NCI-H82 (cell line): ENCODE measurements around the gene NUDT21.
A peak's percentile ranks its signal among the peaks of the same experiment; 100 is the strongest.
"Not testable (repeated sequence)": the region's sequence is repeated elsewhere in the genome, so short reads cannot be mapped to it uniquely, and the experiment has no call there.

Experiments used
- DNase-seq: peaks from one replicate; lab custom pipeline; 2025; lab: John Stamatoyannopoulos, UW

NUDT21 gene

DNA sequence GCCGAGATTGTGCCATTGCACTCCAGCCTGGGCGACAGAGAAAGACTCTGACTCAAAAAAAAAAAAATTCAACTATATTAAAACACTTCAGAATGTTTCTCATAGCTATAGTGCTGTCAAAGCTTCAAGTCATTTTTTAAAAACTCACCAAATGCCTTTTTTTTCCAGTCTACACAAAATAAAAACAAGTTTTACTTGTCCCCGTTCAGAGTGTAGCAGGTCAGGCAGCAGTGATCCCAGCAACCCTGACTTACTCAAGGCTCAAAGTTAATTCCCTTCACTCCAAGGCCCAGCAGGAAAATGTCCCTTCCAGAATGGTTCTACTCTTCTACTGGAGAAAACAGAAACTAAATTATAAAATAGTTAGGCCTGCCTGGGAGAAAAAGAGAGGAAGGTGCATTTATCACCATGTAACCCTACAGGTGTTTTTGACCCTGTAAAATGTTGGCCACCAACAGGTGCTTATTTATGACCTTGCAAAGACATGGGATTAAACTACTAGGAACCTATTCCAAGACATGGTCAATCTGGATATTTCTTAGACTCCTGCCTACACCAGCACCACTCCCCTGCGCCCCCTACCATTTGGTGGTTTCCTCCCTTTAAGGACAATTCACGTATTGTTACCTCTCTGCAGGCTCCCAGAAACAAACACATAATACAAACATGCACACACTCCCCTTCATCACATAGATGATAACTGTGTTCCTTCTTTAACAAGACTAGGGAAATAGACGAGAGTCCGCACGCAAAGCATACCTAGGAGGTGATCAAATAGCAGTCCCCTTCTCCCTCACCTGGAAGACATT is 31.2 kb downstream of the NUDT21 start:
- DNase-seq: no peak

DNA sequence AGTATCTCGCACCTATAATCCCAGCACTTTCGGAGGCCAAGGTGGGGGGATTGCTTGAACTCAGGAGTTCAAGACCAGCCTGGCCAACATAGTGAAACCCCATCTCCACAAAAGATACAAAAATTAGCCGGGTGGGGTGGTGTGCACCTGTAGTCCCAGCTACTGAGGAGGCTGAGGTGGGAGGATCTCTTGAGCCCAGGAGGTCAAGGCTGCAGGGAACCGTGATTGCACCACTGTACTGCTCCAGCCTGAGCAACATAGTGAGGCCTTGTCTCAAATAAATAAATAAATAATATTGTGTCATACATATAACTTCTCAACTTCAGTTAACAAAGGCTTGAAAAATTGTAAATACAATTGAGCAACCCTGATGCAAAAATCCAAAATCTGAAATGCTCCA is 34.0 kb downstream of the NUDT21 start:
- DNase-seq: no peak

DNA sequence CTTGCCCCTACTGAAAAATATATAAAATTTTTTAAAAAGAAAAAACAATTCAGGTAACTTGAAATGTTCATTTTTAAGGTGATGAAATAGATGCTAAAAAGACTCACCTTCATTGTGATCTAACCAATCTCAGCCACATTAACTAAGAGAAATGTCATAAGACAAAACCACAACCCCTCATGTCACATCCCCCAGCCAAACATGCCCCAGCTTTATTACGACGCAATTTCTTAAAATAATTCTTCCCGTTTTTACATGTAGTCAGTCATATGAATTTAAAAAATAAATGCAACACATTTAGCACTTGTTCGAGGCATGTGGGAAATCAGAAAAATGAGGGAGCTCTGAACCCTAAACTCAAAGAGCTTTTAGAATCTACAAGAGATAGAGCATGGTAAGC is 35.3 kb downstream of the NUDT21 start:
- DNase-seq: no peak

DNA sequence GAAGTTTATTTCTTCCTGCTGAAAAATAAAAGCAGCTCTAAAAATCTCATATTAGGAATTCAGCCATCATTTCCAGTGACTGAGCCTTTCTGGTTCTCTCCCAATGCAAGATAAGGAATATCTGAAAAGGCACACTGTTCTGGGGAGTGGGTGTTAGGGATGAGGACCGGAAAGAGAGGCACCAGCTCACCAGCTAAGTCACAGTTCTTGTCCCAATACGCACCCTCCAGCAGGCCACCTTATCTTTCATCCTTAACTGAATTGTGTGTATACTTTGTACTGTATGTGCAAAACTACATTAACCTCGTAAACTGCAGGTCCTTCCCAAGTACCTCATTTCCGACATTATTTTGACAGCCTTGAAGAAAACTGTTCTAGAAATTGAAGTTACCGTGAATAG is 36.8 kb downstream of the NUDT21 start:
- DNase-seq: no peak

DNA sequence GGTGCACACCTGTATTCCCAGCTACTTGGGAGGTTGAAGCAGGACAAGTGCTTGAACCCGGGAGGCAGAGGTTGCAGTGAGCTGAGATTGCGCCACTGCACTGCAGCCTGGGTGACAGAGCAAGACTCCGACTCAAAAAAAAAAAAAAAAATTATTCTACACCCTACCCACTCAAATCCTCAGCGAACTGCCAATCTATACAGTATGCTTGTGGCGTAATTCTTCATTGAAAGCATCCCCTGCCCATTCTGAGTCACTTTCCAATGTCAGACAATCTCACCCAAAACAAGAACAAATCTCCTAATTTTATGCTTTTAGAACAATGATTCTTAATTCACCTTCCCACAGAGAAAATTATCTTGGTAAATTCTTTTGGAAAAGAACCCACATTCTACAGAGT is 37.8 kb downstream of the NUDT21 start:
- DNase-seq: no peak

DNA sequence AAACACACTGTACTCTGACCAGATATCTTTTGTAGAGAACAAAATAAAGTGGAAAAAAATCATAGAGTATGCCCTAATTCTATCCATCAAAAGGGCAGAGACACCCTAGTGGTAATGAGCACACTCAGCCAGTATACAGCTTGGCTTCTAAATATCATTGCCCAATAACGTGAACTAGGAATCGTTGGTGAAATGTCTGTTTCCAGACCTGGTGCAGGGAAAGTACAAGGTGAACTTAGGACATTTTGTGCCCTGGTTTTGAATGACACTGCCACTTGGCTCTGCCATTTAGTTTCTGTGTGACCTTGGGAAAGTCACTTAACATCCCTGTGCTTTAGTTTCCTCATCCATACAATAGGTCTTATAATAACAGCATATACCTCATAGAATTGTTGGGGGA is 39.5 kb downstream of the NUDT21 start:
- no peak for DNase-seq

DNA sequence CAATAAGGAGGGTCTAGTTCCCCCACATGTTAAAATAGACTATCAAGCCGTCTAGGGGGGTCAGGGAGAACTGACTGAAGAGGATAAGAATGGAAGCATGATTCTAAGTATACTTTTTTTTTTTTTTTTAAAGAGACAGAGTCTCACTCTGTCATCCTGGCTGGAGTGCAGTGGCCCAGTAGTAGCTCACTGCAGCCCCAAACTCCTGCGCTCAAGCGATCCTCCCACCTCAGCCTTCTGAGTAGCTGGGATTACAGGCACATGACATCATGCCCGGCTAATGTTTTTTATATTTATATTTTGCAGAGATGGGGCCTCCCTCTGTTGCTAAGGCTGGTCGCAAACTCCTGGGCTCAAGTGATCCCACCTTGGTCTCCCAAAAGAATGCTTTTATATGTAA is 40.0 kb downstream of the NUDT21 start:
- DNase-seq: no peak

DNA sequence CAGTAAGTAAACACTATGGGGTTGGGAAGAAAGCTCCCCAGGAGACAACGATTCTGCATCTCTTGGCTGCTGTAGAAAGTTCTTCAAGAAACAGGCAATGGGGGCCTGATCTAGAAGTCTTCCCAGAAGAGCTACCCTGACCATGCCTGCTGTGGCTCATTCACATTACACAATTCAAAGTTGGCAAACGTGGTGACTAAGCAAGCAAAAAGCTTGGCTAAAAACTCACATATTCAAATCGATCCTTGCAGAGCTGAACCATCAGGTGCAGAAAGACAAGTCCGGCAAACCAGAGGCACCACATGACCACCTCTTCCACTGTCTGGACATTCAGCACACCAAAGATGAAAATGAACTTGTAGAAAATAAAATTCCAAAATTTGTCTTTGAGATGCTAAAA is 41.9 kb downstream of the NUDT21 start:
- no peak for DNase-seq

DNA sequence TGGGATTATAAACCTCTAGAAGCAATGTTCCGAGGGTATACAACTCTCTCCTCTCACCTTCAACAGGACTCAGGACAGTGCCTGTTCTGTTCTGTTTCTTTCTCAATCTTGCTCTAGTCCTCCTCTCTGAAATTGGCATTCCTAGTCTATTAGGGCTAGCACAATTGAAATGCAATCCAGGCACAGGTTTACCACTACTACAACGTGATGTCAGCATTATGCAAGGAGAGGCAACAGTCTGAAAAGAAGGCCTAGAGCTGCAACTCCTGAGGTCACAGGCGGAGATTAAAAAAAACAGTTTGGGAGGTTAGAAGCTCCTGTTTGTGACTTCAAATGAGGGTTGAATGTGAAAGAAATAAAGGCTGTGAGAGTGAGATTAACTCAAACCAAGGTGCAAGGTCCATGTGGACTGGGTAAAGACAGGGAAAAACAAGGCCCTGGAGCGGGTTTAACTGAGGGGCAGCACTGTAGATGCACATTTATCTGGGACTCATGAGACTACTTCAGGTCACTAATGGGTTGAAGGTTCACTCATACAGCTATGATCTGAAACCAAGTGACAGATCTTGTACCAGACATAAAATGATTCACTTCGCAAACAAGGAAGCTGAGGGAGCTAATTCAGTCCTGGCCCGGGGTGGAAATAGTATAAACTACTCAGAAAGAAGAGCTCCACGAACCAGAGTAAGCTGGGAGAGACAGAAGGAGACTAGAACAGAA is 42.6 kb downstream of the NUDT21 start:
- DNase-seq: no peak

DNA sequence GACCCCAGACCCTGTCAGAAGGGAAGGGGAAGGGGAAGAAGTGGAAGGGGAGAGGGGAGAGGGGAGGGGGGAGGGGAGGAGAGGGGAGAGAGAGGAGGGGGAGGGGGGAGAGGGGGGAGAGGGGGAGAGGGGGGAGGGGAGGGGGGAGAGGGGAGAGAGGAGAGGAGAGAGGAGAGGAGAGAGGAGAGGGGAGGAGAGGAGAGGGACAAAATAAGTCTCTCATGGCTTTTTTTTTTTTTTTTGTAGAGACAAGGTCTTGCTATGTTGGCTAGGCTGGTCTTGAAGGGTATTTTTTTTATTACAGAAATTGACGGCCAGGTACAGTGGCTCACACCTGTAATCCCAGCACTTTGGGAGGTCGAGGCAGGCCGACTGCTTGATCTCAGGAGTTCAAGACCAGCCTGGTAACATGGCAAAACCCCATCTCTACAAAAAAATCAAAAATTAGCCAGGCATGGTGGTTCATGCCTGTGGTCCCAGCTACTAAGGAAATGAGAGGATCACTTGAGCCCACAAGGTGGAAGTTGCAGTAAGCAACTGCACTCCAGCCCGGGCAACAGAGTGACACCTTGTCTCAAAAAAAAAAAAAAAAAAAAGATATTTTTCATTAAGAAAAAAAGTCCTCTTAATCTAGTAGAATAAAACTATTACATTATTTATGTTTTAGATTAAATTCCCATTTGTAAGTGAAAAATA is 45.0 kb downstream of the NUDT21 start:
- no peak for DNase-seq

DNA sequence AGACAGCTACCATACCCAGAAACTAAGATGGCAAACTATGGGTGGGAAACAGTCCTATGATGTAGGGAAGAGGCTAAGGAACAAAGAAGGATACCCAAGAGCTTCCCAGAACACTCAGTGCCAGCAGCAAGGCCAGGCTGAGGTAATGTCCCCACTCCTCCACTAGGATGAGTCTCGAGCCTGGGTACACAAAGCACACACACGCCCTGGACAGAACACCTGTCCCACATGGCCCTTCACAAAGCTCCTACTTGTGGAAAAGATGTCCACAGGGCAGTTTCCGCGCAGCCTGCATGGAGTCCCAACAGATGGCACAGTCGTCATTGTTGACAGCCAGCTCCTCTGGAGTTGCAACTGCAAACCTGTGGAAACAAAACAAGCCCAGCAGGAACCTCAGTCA is 49.6 kb downstream of the NUDT21 start:
- peak; percentile 55 for DNase-seq

DNA sequence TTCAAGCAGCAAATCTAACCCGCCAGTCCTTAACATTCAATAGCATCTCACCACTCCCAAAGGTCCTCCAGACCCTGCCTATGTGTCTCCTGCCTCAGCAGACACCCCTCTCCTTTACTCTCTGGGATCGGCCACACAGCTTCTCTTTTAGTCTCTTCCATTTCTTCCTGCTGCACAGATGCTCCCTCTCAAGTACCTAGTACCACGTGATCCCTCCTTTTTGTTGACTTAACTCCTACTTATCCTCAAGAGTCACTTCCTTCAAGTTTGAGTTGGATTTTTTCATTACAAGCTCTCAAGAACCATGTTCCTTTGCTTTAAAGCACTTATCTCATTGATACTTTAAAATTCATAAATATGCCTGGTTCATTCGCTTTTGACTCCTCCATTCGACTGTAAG is 50.7 kb downstream of the NUDT21 start:
- no peak for DNase-seq

DNA sequence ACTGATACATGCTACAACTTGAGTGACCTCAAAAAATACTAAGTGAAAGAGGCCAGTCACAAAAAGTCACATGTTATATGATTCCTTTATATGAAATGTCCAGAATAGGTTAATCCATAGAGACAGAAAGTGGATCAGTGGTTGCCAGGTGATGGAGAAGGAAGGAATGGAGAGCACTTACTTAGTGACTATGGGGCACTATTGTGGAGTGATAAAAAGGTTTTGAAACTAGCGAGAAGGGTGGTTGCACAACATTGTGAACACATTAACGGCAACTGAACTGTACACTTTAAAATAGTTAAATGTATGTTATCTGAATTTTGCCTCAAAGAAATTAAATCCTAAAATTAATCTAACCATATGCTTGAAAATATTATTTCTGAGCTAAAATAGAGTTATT is 51.6 kb downstream of the NUDT21 start:
- no peak for DNase-seq

DNA sequence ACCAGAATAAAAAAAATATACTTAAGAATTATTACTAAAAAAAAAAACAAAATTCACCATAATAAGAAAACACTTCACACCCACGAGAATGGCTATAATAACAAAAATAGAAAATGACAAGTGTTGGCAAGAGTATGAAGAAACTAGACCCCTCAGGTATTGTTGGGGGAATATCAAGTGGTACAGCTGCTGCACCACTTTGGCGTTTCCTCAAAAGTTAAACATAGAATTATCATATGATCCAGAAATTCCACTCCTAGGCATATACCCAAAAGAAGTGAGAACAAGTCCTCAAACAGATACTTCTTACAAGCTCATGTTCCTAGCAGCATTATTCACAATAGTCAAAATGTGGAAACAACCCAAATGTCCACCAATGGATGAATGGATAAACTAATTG is 52.1 kb downstream of the NUDT21 start:
- DNase-seq: no peak

DNA sequence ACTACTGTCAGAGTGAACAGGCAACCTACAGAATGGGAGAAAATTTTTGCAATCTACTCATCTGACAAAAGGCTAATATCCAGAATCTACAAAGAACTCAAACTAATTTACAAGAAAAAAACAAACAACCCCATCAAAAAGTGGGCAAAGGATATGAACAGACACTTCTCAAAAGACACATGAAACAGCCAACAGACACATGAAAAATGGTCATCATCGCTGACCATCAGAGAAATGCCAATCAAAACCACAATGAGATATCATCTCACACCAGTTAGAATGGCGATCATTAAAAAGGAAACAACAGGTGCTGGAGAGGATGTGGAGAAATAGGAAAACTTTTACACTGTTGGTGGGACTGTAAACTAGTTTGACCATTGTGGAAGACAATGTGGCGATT is 54.4 kb downstream of the NUDT21 start:
- not testable (repeated sequence) for DNase-seq

DNA sequence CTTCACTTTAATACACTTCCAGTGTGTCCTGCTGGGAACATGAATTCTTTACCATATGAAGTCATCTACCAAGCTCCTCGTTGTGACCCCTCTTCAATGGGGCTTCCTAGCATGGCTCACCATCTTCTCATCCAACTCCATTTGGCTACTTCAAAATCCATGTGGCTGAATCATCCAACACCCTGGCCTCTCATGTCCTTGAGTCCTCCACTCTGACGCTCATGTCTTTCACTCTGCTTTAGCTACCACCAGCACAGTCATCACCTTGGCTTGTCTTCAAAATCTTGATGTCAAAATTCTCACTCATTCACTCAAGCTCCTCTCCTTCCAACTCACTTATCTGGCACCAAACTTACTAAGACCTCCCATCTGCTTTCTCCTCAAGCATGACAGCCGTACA is 61.6 kb downstream of the NUDT21 start:
- no peak for DNase-seq

DNA sequence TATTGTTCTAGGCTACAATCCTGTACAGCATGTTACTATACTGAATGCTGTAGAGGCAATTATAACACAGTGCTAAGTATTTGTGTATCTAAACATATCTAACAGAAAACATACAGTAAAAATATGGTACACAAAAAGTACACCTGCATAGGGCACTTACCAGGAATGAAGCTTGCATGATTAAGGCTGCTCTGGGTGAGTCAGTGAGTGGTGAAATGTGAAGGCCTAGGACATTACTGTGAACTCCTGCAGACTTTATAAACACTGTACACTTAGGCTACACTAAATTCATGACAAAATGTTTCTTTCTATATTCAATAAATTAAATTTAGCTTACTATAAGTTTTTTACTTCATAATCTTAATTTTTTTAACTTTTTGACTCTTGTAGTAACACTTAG is 62.9 kb downstream of the NUDT21 start:
- no peak for DNase-seq

DNA sequence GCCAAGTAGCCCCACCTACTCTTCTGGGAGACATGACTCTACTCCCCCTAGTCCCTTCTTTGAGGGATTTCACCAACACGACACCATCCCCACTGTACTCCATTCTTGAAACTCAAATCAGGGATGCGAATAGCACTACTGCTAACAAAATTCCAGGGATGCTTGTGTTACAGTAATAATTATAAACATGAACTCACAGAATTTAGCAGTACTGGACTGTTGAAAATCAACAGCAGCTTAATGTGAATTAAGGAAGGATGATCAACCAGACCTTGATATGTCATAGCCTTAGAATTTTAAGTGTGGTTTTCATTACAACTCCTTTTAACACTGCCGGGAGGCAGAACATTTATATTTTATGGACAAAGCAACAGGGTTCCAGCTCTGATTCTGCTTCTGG is 63.7 kb downstream of the NUDT21 start:
- no peak for DNase-seq

DNA sequence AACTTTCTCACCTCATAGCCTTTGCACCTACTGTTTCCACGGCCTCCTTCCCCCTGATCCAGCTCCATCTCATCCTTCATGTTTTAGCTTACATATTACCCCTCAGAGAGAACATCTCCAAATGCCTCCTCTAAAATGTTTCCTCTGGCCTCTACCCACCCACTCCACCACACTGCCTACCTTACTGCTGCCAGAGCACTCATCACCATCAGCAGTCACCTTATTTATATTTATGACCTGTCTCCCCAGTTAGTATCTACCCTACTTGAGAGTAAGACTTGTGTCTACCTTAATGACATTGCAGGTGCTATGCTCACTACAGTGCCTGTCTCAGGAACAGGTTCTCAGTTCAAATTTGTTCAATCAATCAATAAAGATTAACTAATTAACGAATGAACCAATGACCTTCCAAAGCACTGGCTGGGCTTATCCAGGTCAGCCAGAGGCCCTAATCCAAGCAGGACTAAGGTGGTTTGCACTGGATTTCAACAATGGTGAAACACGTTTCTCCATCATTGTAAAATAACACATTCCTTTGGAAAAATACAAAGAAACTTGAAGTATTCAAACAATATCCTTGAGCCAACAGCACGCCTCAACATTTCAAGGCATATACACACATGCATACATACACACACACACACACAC is 66.9 kb downstream of the NUDT21 start:
- DNase-seq: no peak

DNA sequence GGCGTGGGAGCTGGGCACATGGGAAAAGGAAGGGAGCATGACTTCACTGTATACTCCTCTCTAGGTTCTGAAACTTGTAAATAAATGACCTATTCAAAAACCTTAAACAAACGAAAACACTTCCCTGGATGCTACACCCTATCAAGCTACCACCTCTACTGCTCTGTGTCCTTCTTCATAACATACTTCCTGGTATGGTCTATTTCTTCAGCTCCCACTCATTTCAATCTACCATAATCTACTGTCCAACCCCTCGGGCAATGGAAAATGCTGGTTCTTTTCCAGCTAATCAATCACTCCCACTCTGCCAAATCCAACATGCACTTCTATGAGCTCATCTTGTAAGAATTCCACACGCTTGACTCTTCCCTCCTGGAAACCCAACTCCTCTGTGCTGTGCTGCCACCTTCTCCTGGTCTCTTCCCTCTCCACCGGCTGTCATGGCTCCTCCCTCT is 68.2 kb downstream of the NUDT21 start:
- no peak for DNase-seq

DNA sequence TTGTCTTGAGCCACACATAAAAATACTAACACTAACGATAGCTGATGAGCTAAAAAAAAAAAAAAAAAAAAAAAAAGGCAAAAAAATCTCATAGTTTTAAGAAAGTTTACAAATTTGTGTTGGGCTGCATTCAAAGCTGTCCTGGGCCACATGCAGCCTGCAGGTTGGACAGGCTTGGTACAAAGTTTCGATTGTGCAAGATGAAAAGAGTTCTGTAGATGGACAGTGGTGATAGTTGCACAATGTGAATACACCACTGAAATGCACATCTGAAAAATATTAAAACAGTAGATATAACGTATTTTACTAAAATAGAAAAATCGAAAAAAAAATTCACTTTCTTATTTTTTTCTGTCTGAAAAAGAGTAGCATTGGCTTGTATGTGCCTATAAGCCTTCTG is 68.7 kb downstream of the NUDT21 start:
- DNase-seq: no peak

DNA sequence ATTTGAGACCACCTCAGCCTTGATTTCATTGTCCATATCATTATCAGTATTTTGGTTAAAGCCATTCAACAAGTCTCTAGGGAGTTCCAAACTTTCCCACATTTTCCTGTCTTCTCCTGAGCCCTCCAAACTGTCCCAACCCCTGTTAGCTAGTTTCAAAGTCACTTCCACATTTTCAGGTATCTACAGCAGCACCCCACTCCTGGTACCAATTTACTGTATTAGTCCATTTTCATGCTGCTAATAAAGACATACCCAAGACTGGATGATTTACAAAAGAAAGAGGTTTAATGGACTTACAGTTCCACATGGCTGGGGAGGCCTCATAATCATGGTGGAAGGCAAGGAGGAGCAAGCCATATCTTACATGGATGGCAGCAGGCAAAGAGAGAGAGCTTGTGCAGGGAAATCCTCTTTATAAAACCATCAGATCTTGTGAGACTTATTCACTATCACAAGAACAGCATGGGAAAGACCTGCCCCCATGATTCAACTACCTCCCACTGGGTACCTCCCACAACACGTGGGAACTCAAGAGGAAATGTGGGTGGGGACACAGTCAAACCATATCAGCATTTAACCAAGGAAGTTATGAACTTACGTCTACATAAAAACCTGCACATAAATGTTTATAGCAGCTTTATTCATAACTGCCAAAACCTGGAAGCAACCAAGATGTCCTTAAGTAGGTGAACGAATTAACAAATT is 70.2 kb downstream of the NUDT21 start:
- DNase-seq: not testable (repeated sequence)
